Neural cell (in vitro differentiated cells): Measurements from ENCODE around the gene SLC12A5.

Experiments used
- CTCF ChIP-seq: fragments of 450-650 bp; IDR thresholded peaks from 2 replicates; pipeline ENCODE4 v1.5.1; 2014; ENCODE audit warnings: antibody characterized with exemption, mild to moderate bottlenecking, moderate library complexity; ENCODE audit not compliant: poor library complexity, severe bottlenecking
- EP300 ChIP-seq: fragments of 450-650 bp; conservative IDR thresholded peaks from 2 replicates; pipeline ENCODE4 v1.6.1; 2014; ENCODE audit warnings: antibody characterized with exemption, mild to moderate bottlenecking, moderate library complexity; ENCODE audit not compliant: poor library complexity, severe bottlenecking
- EZH2 ChIP-seq: fragments of 200-600, 300-800 bp; shearing (Covaris generic), sonication (generic); IDR thresholded peaks from 2 replicates; pipeline ENCODE4 v1.6.1; 2014; ENCODE audit warnings: antibody characterized with exemption, low read length, borderline replicate concordance, mild to moderate bottlenecking; ENCODE audit not compliant: insufficient read depth, poor library complexity, severe bottlenecking
- POLR2AphosphoS5 ChIP-seq: IDR thresholded peaks from 2 replicates; pipeline ENCODE4 v1.6.1; 2012
- RAD21 ChIP-seq: fragments of 450-650 bp; conservative IDR thresholded peaks from 2 replicates; pipeline ENCODE4 v1.6.1; 2014; ENCODE audit warnings: antibody characterized with exemption, mild to moderate bottlenecking, moderate library complexity
- SMC3 ChIP-seq: fragments of 450-650 bp; conservative IDR thresholded peaks from 2 replicates; pipeline ENCODE4 v1.6.1; 2014; ENCODE audit warnings: antibody characterized with exemption, mild to moderate bottlenecking, moderate library complexity; ENCODE audit not compliant: poor library complexity
- TAF1 ChIP-seq: IDR thresholded peaks from 2 replicates; pipeline ENCODE4 v1.6.1; 2012; ENCODE audit warnings: low read depth

- no peak for TF ChIP-seq CTCF
- TF ChIP-seq POLR2AphosphoS5: no peak
- no peak for TF ChIP-seq EZH2
- TF ChIP-seq RAD21: no peak
- no peak for TF ChIP-seq EP300
- TF ChIP-seq SMC3: no peak
- TF ChIP-seq TAF1: no peak
Observed at GRCh38 chr20:46108976-46109375, 80.0 kb downstream of the SLC12A5 start.
